H1 (cell line): ENCODE results near the gene GJD4. TPM values are rescaled to one million over a fixed set of nuclear protein-coding genes. Genes with fewer than 3 reads are reported as not detected.

Source experiments
- BRCA1 ChIP-seq: IDR thresholded peaks from 2 replicates; pipeline ENCODE4 v1.6.1; 2012; ENCODE audit warnings: low read depth, low read length, improper control_type of control experiment
- CREB1 ChIP-seq: IDR thresholded peaks from 2 replicates; pipeline ENCODE4 v1.6.1; 2012; ENCODE audit warnings: inconsistent platforms
- EP300 ChIP-seq, 2 experiments: IDR thresholded peaks; 1 replicate in 1 of 2; 2 replicates in 1 of 2; pipeline ENCODE4 v1.6.1; 2011 to 2012; ENCODE audit warnings: low read depth in 2 of 2, low read length in 2 of 2, mild to moderate bottlenecking in 2 of 2, borderline replicate concordance in 1 of 2, inconsistent platforms in 1 of 2, moderate library complexity in 1 of 2
- RBBP5 ChIP-seq: IDR thresholded peaks from 2 replicates; pipeline ENCODE4 v1.7.1; 2012; ENCODE audit warnings: low read depth, mild to moderate bottlenecking, inconsistent platforms, low read length, moderate library complexity, borderline replicate concordance
- polyA plus RNA-seq, 7 experiments: library from polyadenylated mRNA; depleted of rRNA in 3 of 7; stranded (reverse) in 5 of 7; unstranded in 2 of 7; fragments of >200 nt in 5 of 7; fragments of 200-250 nt in 2 of 7; gene quantifications; 1 replicate in 5 of 7; 2 replicates in 1 of 7; 4 replicates in 1 of 7; pipeline versions ENCODE4 v1.2.1 to v1.2.3, GENCODE V29; 2011 to 2013; ENCODE audit warnings: missing spikeins in 2 of 7, mixed read lengths in 2 of 7
- total RNA-seq: library from RNA; stranded (reverse); fragmentation: NEBNext Ultra II Directional; extraction: Animal tissue kit (Norgen Biotek cat#: 25700); gene quantifications from 2 replicates; pipeline ENCODE4 v1.2.1, GENCODE V29; 2021
- TF ChIP-seq, protein P1 (sequence below): IDR thresholded peaks from 2 replicates; pipeline ENCODE4 v1.6.1; 2012; ENCODE audit warnings: inconsistent platforms

The GJD4 gene
- total and polyA plus RNA-seq, 2 of the 8 experiments (the other 6 are each of a cell fraction or from before 2014, with no cell fraction given), result not detected

DNA sequence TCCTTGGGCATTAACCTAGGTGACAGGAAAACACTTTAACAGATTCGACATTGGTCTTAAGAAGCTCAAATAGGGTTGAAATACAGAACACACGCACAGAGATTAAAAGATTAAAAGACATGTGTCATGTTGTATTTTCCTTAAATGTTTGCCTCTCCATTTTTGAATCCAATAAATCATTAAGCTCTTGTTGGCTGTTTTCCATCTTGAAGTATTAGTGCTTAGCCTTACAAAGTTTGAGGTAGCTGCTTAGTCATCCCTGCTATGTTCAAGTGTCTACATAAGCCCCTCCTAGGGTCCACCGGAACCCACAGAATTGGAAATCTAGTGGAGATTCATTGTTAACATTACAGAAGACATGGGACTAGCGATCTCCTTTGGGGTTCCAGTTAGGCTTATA, 12.7 kb upstream of the GJD4 start (continued):
- TF ChIP-seq, protein P1, sequence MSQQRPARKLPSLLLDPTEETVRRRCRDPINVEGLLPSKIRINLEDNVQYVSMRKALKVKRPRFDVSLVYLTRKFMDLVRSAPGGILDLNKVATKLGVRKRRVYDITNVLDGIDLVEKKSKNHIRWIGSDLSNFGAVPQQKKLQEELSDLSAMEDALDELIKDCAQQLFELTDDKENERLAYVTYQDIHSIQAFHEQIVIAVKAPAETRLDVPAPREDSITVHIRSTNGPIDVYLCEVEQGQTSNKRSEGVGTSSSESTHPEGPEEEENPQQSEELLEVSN, result no peak
- no peak for TF ChIP-seq BRCA1
- TF ChIP-seq RBBP5, result no peak
- TF ChIP-seq CREB1, result no peak
- TF ChIP-seq EP300 (IDR thresholded peaks at IDR 0.05; ENCODE audit: borderline replicate concordance in 1 of 2, low read depth in 2 of 2, low read length in 2 of 2), result no peak
